ENCODE results near the gene PRTFDC1.

GRCh38 chr10:24965051-24965450 is 12.6 kb upstream of the PRTFDC1 start:
- TF ChIP-seq POLR2AphosphoS5 (IDR thresholded peaks at IDR 0.05; ENCODE audit: low read depth, low read length) (no peak), TAF1 (IDR thresholded peaks at IDR 0.05; ENCODE audit: borderline replicate concordance, insufficient read depth, low read length) (no peak)
